ENCODE results near the gene L3MBTL2. TPM values are rescaled to one million over a fixed set of nuclear protein-coding genes. Genes with fewer than 3 reads are reported as not detected.

L3MBTL2 gene
- total RNA-seq, 1 donor from 2014 or later: 42.3 TPM

GRCh38 chr22:41241133-41241676 lies 36.1 kb downstream of the L3MBTL2 start:
- H3K9me3 Mint-ChIP-seq: no peaks in the 10 kb centered on the region
- ATAC-seq (ENCODE audit: low read depth) (no peak), DNase-seq (no peak)
- H3K4me1 Mint-ChIP-seq: peaks cover 8% of the 10 kb centered on the region
- intact Hi-C loops (cut with micrococcal nuclease): no loop called here
- no peak overlapping the region for H3K4me3 Mint-ChIP-seq
- H3K27me3 Mint-ChIP-seq: no peaks in the 10 kb centered on the region
- no peak for TF ChIP-seq CTCF (IDR thresholded peaks at IDR 0.05)
- no peak overlapping the region for H3K27ac Mint-ChIP-seq
- CTCF ChIA-PET: no interaction called here
- POLR2A ChIA-PET: no interaction called here
- H3K36me3 Mint-ChIP-seq (ENCODE audit: low read depth): peaks cover 15% of the 10 kb centered on the region

- peaks cover 25% of the 10 kb centered on the region for H3K36me3 Mint-ChIP-seq (ENCODE audit: low read depth)
- H3K4me1 Mint-ChIP-seq: peaks cover 3% of the 10 kb centered on the region
- no peak overlapping the region for H3K27ac Mint-ChIP-seq
- TF ChIP-seq CTCF (IDR thresholded peaks at IDR 0.05): no peak
- POLR2A ChIA-PET: no interaction called here
- H3K9me3 Mint-ChIP-seq: no peaks in the 10 kb centered on the region
- ATAC-seq (ENCODE audit: low read depth) (no peak), DNase-seq (no peak)
- CTCF ChIA-PET: no interaction called here
- no peaks in the 10 kb centered on the region for H3K27me3 Mint-ChIP-seq
- H3K4me3 Mint-ChIP-seq: no peak overlapping the region
- intact Hi-C loops (cut with micrococcal nuclease): no loop called here
Observed at GRCh38 chr22:41242396-41243117, 37.4 kb downstream of the L3MBTL2 start.

GRCh38 chr22:41243361-41243760 lies 38.2 kb downstream of the L3MBTL2 start:
- no peak for TF ChIP-seq CTCF (IDR thresholded peaks at IDR 0.05)
- Mint-ChIP-seq H3K4me1 (peaks cover 3% of the 10 kb centered on the region), H3K4me3 (no peak overlapping the region), H3K36me3 (ENCODE audit: low read depth) (peaks cover 32% of the 10 kb centered on the region), H3K9me3 (no peaks in the 10 kb centered on the region), H3K27ac (no peak overlapping the region), H3K27me3 (no peaks in the 10 kb centered on the region)
- ChIA-PET CTCF (no interaction called here), POLR2A (interaction anchor here (0.6 kb wide), 2 partner anchors 43 to 134 kb away, joined by 3 to 9 read pairs; no protein-coding TSS in a partner anchor)
- intact Hi-C loops (cut with micrococcal nuclease): no loop called here
- no peak for ATAC-seq (ENCODE audit: low read depth)
- no peak for DNase-seq

- H3K27me3 Mint-ChIP-seq: no peaks in the 10 kb centered on the region
- CTCF ChIA-PET: no interaction called here
- POLR2A ChIA-PET: no interaction called here
Observed at GRCh38 chr22:41245917-41246499, 40.9 kb downstream of the L3MBTL2 start.

More at GRCh38 chr22:41245917-41246499, 40.9 kb downstream of the L3MBTL2 start:
- no peak for DNase-seq
- Mint-ChIP-seq H3K4me1 (no peaks in the 10 kb centered on the region), H3K4me3 (no peak overlapping the region), H3K27ac (no peak overlapping the region), H3K9me3 (no peaks in the 10 kb centered on the region), H3K36me3 (ENCODE audit: low read depth) (peaks cover 54% of the 10 kb centered on the region)
- intact Hi-C loops (cut with micrococcal nuclease): no loop called here
- TF ChIP-seq CTCF (IDR thresholded peaks at IDR 0.05): no peak
- ATAC-seq (ENCODE audit: low read depth): no peak
